GM19328 (cell line): ENCODE data around the gene SLPI.

Experiments used
- ATAC-seq: cut with Tn5 transposase; IDR thresholded peaks from one replicate; pipeline ENCODE4 v1.9.1; 2021; ENCODE audit warnings: mild to moderate bottlenecking, moderate library complexity; ENCODE audit not compliant: unreplicated experiment

SLPI gene, protein sequence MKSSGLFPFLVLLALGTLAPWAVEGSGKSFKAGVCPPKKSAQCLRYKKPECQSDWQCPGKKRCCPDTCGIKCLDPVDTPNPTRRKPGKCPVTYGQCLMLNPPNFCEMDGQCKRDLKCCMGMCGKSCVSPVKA

DNA sequence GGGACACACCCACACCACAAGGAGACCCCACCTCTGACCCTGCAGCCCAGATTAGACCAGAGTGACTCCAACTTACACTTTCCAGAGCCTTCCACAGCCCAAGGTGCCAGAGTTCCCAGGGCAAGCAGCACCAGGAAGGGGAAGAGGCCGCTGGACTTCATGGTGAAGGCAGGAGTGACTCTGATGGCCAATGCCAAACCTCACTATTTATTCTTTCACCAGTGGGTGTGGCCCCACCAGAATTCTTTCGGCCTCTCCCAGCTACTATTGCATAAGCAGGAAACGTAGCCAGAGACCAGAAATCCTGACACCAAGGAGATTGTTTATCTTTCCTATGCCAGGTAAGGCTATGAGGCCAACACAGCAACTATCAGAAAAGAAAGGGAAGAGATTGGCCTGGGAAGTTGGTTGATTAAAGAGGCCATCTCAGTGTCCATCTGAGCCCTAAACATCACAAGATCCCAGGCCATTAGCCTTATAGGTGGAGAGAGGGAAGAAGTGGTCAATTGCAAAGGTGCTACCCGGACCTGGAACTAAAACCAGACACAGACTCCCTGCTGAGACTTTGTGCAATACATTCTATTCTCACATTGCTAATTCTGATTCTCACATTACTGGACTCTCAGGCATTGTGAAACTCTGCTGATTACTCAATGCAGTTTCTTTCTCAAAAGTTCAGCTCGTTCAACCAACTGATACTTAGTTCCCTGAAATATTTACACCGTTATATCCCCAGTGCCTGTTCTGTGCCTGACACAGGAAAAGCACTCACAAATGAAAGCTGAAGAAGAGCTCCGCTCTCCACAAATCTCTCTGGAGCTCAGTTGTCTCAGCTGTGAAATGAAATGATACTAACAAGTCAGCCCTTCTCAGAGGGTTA is at the start of gene SLPI:
Gene SLPI (minus strand): TSS at position 182 of the 880 bp plus-strand sequence. CDS start 21 bp downstream, at position 161.
- no peak for ATAC-seq

DNA sequence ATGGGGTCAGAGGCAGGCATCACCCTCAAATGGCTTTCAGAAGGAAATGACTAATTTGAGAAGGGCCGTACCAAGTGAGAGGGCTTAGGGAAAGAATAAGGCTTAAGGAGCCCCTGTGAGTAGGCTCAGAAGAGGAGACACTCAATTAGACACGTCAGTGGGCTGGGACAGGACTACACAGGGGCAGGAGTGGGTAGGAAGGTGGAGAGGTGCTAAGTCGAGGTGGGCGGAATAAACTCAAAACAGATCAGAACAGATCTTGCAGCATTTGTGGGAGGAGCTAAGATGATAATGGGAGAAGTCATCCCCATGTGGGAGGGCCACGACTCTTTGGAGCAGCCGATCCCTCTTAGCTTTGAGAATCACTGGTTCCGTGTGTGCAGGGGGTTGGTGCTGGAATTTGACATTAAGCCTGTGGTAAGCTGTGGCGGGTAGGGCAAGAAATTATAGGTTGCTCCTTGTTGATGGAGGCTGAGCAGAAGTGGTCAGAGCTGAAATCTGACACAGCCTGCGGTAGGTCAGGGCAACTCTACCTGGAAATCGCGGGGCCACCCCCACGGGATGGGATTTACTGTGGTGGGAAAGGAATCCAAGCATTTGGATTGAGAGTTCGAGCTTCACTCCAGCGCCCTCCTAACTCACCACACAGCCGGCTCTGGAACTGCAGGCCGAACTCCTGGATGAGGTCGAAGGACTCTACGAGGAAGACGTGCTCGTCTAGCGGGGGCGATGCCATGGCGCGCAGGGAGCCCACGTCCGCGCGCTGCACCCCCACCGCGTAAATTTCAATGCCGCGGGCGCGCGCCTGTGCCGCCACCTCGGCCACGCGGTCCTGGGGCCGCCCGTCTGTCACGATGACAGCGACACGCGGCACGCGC is 49.5 kb upstream of the SLPI start:
- no peak for ATAC-seq

DNA sequence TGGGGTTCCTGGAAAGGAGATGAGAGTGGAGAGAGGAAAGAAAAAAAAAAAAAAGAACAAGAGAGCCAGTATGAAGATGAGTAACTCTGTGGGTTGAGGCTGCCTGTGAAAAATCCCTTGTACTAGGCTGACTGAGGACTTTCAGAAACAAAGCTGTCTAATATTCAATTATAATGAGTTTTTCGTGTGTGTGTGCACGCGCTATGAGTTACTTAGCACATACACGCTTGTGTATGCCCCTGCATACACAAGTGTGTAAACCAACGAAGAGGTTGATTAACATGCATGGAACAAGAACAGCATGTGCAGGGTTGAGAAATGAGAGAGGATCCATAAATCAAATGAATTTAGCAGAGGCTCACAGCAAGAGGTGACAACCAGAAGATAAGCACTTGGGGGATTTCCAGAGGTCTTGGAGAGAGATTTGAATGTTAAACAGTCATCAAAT is 47.5 kb upstream of the SLPI start:
- no peak for ATAC-seq

DNA sequence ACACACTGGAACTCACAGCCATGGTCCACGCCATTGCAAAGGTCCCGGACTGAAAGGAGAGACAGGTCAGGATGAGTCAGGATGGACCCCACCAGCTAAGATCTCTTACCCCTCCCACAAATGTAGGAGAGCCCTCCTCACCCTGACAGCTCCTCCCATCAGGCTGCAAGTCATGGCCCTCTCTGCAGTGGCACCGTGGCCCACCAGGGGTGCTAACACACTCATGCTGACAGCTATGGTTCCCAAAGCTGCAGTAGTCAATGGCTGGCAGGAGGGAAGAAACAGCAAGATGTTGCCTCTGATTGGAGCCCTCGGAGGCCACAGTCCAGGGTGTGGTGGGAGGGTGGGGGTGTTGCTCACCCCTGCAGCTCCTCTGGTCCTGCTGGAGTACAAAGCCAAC is 46.6 kb upstream of the SLPI start:
- no peak for ATAC-seq

DNA sequence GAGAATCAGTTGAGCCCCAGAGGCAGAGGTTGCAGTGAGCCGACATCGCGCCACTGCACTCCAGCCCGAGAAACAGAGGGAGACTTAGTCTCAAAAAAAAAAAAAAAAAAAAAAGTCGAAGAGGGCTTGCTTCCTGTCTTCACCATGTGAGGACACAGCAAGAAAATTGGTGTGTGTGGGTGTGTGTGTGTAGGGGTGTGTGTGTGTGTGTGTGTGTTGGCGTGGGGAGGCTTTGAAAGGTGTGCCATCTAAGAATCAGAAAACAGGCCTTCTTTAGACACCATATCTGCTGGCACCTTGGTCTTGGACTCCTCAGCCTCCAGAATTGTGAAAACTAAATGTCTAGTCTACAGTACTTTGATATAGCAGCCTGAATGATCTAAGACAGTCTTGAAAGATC is 45.4 kb upstream of the SLPI start:
- ATAC-seq, result no peak

DNA sequence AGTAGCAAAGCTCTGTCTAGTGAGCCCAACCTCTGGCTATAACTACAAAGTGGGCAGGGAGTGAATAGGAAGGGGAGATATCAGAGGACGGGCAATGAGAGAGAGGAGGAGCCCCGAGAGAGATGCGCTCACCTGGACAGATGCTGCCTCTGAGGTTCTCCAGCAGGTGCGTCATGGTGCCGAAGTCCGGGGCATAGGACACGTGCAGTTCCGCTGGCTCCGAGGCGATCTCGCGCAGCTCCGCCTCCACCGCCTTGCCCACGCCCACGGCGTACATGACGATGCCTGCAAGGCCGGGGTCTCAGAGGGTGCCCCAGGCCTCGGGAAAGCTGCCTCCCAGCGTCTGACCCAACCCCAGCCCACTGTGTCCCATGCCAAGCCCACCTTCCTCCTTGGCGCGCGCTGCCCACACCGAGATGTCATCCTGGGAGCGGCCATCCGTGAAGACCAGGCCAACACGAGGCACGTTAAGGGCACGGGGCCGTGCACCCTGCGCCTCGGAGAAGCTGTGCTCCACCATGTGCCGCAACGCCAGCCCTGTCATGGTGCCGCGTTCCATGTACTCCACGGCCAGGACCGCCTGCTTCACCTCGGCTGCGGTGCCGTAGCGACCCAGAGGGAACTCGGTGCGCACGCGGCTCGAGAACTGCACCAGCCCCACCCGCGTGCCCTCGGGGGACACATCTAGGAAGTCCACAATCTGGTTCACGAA is 43.6 kb upstream of the SLPI start:
- no peak for ATAC-seq

DNA sequence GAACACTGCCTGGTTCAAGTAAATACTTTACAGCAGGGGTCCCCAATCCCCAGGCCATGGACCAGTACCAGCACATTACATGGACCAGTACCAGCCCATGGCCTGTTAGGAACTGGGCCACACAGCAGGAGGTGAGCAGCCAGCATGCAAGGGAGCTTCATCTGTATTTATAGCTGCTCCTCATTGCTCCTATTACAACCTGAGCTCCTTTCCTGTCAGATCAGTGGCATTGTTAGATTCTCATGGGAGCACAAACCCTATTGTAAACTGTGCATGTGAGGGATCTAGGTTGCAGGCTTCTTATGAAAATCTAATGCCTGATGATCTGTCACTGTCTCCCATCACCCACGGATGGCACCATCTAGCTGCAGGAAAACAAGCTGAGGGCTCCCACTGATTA is 40.3 kb upstream of the SLPI start:
- no peak for ATAC-seq

DNA sequence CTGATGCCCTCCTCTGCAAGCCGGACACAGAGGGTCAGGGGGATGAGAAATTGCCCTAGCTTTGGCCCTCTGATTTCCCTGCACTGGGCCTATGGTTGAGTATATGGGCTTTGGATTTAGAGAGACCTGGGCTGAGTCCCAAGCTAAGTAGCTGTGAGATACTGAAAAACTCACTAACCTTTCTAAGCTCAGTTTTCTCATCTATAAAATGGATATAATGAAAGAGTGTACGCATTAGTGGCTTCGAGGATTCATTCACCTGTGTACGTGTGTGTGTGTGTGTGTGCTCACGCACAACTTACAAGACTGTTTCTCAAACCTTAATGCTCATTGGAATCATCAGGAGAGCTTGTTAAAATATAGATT is 39.6 kb upstream of the SLPI start:
- ATAC-seq, result no peak

DNA sequence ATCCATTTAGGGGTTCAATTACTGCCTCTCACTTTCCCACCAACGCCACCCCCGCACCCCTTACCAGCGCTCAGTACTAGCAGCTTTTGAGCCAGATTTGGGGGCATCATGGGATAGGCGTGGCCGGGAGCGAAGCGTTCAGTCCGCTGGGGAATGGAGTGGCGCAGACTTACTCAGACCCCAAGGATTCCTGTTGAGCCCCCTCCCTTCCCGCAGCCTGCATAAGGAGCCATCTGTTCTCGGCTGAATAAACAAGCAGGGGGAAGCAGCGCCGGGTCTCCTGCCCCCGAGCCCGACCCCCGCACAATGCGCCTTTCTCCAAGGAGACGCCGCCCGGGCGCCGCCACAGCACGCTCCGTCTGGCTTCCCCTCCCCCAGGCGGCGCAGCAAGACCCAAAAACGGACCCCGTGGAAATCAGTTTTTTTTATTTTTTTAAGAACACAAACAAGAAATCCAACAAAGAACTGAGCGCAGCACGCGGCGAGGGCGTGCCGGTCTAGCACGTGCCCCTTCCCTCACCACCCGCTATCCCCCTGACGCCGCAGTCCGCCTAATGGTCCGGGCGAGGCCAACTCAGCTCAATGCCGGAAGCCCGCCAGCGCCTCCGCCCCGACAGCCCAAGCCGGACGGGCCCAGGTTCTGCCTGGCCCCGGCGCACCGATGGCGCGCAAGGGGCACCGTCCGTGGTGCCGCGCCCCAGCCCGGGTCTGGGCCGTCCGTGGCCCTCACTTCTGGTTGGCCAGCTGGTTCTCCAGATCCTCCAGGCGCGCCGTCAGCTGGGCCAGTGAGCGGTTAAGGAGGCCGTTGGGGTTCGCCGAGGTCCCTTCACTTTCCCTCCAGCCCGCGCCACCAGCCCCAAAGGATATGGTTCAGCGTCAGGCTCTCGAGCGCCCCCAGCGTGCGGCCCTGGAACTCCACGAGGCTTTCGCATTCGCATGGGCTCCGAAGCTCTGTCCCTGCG is 39.0 kb upstream of the SLPI start:
- no peak for ATAC-seq

DNA sequence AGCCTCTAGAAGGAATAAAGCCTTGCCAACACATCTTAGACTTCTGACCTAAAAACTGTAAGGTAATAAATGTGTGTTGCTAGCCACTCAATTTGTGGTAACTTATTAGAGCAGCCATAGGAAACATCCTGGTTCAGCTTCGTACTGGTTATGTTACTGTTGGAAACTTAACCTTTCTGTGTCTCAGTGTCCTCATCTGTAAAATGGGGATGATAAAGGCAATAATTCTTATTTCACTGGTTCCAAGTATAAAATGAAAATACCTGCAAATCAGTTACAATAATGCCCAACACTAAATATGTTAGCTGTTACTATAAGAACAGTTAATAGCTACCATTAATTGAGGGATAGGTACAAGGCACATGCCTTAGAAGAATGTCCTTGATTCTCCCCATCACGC is 38.0 kb upstream of the SLPI start:
- no peak for ATAC-seq

DNA sequence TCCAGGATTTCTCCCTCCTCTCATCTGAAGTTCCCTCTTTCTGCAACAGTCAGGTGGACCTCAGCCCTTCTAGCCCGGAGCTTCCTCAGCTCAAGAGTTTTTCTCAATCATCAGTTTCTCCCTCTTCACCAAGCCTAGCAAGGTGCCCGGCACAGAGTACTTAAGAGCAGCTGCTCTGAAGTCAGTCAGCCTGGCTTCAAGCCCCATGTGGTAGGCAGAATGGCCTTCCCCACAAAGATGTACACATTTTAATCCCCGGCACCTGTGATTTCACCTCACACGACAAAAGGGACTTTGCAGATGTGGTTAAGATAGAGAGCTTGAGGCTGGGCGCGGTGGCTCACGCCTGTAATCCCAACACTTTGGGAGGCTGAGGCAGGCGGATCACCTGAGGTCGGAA is 37.2 kb upstream of the SLPI start:
- no peak for ATAC-seq

DNA sequence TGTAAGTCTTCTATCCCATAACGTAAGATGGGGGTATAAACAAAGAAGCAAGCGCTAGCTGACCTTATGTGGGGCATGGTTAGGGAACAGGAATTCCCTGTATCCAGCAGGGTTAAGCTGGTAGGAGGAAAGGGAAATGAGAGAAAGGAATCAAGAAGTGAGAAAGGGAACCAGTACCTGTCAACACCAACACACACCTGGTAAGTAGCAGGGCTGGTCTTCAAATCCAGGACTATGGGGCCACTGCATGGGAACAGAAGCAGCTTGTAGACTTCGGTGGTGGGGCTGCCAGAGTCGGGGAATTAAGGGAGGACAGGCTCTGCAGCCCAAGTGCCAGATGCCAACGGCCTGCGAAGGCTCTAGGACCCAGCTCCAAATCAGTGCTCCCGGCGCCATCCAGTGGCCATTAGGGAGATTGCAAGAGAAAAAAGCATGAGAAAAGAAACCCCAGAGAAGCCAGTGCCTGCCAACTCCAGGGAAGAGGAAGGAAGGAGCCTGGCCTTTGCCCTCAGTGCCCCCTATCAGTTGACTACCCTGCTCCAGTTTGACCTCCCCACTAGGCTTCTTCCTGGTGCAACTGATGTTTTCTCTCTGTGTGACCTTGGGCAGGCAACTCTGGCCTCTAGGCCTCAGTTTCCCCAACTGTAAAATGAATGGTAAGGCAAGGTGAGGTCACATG is 36.5 kb upstream of the SLPI start:
- ATAC-seq, result no peak

DNA sequence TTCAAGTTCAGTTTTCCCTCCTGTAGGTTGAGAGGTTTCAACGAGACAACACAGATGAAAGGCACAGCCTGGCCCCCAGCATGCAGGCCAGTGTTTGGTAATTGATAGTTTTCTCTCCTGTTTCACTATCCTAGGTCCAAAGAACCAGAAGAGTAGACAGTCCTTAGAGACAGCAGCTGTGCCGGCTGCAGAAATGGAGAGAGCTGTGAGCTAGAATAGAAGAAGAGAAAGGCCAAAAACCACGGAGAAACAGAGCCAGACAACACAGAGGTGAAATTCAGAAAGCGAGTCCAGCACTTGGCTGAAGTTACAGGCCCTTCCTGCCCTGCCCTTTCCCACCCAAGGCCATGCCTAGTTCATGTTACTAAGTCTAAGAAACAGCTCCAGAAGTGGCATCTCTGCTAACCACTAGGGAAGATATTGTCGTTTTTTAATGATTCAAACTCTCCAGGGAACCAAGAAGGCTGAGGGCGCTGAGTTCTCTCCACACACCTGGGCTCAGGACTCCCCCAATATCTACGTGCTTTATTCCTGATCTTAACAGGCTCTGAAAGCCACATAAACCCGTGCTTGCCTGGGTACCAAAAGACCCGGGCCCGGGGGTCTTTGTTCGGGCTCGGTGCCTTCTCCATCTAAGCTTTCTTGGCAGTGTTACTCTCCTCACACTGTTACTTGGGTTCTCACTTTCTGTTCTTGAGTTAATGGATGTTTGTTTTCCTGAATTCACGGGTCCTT is 35.7 kb upstream of the SLPI start:
- no peak for ATAC-seq

DNA sequence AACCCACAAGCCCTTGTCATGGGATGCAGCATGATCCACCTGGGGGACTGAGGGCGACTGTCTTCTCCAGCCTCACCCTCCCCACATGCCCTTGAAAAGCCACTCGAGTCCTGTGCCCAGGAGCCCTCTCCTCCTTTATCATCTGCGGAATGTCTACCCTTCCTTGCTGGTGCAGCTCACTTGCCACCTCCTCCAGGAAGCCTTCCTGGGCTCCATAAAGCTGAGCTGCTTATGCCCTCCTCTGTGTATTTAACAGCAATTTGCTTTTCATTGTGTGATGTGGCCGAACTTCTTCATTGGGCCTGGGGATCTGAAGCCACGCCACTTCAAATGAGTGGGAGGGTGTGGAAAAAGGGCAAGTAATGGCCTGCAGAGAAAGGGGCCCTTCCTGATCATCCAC is 34.5 kb upstream of the SLPI start:
- ATAC-seq, result no peak

DNA sequence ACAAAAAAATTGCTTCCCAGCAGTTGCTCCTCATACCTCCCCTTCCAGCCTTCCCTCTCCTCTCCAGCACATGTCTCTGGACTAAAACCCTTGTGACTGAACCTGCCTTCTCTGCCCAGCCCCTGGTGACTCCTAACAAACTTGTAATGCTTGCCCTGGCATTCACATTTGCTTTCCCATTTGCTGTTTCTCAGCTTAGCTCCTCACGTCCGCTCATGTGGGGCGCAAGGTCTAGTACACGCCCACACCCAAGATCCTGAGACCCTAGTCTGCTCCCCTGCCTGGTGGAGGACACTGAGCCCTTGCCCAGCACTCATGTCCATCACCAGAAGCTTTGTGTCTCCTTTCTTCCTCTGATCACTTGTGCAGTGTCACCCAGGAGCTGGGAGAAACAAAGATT is 34.0 kb upstream of the SLPI start:
- ATAC-seq, result no peak

DNA sequence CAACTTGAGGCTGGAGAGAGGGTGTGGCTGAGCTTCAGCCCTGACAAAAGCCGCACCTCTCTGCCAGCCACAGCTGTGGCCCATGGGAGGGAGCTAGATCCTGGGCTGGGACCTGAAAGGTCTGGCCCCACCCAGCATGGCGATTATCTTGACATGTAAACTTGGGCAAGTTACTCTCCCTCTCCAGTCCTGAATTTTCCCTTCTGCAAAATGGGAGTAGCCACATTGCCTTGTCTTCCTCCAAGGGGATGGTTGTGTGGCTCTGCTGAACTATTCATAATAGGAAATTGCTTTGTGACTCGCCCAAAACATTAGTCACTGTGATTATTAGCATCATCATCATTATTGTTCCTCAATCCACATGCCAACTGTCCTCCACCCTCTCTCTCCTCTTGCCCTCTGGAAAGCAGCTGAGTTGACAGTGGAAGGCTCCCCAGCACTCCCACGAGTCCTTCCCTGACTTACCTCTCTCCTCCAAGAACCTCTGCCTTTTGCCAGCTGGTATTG is 29.2 kb upstream of the SLPI start:
- no peak for ATAC-seq

DNA sequence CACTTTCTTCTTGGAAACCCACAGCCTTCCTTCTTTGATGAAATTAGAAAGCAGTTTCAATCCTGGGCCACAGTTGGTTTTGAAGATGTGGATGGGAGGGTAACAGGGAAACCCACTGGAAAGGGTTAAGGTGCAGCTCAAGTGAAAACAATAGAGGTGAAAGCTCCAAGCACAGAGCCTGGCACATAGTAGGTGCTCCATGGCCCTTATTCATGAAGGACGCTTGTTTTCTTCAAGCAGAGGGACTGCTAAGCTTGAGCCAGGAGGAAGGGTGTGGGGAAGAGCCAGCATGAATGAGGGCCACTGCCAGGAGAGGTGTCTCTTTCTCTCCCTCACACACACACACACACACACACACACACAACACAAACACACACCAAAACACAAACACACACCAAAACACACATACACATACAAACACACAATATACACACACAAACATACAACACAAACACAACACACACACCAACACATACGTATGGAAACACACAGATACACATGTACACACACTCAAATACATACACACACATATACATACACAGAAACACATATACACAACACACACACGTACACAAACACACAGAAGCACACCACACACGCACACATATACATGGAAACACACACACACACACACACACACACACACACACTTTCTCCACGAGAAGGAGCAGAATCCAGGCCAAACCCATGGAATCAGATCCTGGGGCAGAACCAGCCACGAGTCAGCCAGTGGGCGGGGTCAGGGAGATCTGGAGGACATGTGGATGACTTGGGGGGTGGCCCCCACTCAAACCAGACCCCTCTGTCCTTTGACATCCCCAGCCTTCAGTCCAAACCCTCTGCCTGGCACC is 28.6 kb upstream of the SLPI start:
- ATAC-seq, result no peak

DNA sequence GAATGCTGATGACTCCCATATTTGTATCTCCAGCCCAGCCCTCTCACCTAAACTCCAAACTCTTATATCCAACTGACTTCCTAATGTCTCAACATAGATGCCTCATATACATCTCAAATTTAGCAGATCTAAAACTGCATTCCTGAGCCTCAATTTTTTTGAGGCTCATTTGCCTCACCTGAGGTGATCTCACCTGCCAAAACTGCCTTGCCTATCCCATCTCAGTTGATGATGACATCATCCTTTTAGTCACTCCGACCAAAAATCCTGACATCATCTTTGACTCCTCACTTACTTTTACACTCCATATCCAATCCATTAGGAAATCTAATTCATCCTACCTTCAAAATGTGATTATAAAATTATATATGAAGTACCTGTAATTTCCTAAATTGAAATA is 25.6 kb upstream of the SLPI start:
- ATAC-seq, result no peak
